CD4-positive, alpha-beta T cell treated with Interleukin-12 subunit alpha and Interleukin-12 subunit beta, for 1 hour (primary cell): ENCODE measurements around the gene ENTHD1.
"Not testable (repeated sequence)": the region's sequence is repeated elsewhere in the genome, so short reads cannot be mapped to it uniquely, and the experiment has no call there.

Source experiments
- DNase-seq: peaks from one replicate; pipeline ENCODE4 v3.0.0-alpha.2; 2020

ENTHD1 gene

DNA sequence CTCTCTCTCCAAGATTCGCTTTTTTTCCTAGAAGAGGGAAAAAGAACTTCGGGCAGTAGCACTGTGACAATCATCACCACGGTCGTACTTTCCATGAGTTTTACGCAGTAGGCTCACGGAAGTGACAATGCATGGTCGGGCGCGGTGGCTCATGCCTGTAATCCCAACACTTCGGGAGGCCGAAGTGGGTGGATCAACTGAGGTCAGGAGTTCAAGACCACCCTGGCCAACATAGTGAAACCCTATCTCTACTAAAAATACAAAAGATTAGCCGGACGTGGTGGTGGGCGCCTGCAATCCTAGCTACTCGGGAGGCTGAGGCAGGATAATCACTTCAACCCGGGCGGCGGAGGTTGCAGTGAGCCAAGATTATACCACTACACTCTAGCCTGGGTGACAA lies 30.7 kb upstream of the ENTHD1 start:
- no peak for DNase-seq

DNA sequence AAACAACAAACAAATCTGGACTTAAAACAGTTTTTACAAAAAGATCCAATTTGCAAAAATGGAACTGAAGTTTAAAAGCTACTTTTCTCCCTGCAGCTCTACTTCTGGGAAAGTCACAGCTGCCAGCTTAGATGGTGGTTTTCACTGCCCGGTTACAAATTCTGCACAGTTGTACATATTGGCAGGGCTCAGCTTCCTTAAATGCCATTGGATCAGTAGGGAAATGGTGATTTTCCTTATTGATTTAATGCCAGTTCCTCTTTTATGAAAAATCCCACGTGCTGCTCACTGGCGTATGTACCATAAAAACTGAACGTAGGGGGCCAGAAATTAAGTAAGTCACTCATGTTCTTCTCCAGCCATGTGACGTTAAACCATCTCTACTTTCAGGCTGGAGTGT lies 30.1 kb upstream of the ENTHD1 start:
- no peak for DNase-seq

DNA sequence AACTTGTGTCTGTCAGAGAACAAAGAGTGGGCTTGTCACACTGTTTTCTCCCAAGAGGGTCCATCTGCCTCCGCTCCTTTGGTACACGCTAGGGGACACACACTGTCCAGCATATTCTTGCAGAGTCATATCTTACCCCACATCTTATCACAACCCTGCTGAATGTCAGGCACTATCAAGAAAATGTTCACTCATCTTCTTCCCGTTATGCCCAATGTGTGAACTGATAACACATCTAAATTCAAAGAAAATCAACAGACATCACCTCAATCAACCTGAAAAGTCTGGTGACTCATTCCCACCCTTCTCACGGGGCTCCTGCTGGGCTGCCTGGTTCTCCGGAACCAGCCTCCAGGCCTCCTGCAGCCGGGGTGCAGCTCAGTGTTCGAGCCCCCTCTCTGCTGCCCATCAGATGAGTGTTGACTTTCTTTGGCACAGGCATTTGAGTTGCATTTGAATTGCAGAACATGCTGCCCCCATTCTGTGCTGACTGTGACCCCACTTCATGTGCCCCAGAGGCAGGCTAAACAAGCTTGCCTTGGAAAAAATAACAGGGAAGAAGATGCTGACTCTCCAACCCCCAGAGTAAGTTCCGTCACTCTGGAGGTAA lies 26.7 kb upstream of the ENTHD1 start:
- DNase-seq: peak; percentile 63

DNA sequence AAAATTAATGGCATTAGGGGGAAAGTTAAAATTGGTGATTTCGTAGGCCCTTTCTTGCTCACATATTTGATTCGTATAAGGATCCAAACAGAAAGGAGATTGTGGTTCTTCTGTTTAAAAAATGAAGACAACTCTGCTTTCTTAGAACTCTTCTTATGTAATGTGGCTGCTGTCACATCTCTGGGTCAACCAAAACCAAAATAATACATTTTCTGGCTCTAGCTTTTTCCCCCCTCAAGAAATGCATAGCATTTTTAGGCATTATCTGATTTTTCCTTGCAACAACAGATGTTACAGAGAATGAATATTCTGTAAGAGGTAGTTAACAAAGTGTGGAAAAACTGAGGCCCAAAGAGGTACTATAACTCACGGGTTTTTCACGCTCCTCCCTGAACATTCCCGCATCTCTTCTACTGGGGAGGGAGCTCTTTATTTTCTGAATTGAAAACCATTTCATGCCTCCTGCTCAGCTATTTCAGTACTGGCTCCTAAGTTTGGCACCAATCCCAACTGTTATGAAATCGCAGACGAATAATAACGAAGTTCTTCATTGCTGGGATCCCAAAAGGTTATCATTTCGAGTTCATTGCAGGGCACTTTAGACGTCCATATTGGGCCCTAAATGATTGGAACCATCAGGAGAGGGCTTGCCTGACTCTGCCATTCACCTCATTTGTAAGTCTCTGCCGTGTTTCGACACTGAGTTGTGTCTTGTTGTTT lies 24.4 kb upstream of the ENTHD1 start:
- no peak for DNase-seq

DNA sequence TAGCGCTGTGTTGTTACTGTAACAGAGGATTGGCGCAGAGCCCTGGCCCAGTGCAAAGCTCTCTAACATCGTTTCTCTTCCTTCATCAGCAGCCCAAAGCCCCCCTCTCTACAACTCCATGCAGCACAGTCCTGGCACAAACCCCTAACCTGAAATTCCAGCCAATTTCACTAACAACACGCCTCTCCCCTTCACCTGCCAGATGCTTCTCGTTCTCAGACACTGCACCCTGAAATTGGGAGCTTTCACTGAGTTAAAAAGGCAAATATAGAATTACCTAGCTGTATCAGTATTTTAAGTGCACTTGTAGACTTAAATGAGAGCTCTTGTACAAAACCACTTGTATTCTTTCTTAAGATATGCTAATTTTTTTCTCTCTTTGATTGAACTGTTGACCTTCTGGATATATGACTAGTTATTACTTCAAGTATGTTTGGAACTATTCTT lies 23.7 kb upstream of the ENTHD1 start:
- no peak for DNase-seq

DNA sequence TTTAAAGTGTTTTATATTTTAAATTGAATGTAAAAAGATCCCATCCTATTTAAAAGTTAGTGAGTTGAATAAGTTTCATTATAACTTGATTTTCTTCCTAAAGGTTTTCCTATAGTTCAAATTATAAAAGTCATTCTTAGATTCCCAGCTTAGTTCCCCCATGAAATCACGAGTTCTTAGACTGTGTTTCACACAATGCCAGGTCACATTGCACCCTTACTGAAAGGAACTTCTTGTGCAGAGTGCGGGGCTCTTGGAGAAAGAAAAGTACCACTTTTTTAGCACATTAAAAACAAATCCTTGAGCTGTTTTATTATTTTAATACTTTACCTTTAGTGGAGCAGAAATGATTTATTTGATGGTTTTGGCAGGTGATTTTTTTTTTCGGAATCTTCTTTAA lies 22.9 kb upstream of the ENTHD1 start:
- no peak for DNase-seq

DNA sequence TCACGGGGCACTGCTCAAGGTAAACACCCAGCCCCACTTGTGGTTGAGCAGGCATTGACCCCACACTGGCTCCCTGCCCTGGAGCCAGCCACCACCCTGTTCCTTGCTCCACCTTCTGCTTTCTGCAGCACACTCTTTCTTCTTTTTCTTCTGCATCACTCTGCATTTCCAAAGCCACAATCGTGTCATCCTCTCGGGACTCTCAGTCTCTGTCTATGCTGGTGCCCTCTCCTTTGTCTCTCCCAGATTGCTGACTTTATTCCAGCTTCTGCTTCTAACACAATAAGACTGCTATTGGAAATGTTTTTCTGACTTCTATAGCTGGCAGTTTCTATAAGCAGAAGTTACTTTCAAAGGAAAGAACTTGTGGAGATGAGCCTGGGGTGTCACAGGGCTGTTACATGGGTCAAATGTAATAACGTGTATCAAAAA lies 21.8 kb upstream of the ENTHD1 start:
- DNase-seq: no peak

DNA sequence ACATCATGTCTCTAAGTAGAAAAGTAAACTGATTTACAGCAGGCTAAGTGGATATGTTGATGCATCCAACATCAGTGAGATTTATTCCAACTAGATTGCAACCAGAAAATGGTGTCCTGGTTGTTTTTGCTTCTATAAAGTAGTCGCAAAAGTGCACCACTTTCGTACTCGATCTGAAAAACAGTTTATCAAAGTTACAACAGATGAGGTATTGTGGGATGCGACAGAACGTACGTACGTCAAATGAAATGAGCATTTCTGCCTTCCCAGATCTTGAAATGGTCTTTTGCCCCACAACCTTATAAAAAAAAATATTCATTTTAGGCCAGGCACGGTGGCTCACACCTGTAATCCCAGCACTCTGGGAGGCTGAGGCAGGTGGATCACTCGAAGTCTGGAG lies 21.0 kb upstream of the ENTHD1 start:
- no peak for DNase-seq

DNA sequence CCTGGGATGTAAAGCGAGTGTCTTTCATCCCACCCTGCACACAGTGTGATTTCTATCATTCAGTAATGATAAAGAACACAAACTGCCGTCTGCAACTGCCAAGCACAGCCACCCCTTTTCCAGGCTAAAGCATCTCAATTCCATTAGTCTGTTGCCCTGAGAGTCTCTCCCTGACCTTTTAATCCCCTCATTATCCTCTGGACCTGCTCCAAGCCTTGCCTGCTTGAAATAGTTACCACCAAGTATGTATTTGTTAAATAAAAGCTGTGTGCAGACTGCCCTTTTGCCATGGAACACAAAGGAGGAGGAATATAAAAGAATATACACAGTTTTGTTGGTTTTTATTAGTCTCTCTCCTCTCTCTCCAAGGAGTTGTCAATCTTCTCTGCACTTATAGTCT lies 20.3 kb upstream of the ENTHD1 start:
- DNase-seq: no peak

DNA sequence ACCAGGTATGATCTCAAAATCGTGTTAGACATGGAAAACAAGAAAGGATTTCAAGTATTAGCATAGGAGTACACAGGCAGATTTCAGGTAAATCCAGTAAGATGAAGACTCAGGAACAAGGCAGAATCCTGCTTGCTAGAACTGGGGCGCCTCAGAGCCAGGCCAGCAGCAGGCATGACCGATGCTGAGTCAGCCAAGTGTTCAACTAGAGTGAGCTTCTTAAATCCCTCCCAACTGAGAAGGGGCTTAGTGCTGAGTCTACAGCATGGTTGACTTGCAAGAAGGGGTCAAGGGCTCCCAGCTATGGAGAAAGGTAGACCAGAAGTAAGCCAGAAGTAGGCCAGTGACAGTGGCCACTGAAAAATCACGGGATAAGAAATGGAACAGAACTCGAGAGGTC lies 19.8 kb upstream of the ENTHD1 start:
- DNase-seq: no peak

DNA sequence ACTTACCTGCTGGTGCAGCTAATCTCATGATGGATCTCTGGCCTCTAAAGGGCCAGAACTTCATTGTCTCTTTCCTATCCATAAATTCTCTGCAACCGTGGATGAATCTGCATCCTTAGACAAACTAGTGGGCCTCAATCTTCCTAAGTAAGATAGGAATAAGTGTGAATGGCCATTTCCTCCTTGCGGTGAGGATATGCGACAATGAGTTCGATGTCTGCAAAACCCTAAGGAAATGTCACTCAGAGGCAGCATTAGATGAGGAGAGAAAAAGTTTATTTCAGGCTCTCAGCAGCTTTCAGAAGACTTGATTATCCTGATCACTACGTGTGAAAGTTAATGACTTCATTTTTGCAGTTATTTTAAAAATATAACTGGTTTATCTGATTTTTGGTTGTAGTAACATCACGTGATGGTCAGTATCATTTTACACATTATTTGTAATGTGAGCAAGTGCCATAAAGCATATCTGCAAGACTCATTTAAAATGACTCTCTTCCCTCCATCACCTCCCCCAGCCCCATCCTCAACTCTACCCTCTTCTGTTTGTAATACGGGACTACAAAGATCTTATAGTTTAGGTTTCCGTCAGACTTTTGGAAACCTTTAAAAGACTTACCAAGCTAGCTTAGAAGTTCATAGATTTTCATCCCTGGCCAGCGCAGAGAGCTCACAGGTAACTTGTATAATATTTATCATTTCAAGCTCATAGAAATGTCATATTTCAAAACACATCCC lies 17.5 kb upstream of the ENTHD1 start:
- no peak for DNase-seq

DNA sequence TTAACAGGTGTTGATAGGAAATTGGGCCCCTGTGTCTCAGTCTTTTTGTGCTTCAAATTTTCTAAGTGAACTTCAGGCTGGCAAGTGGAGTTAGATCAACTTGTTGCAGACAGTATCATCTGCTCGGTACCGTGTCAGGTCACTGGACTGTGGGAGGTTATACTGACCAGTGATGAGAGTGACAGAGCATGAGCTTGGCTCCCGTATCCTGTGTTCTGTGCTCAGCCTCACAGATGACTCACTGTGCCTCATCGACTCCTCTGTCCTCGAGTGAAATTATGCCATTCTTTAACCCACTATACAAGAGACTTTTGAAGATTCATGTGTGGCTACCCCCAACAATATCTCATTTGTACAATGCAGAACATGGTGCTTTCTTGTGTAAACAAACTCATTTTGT lies 15.2 kb upstream of the ENTHD1 start:
- peak; percentile 52 for DNase-seq

DNA sequence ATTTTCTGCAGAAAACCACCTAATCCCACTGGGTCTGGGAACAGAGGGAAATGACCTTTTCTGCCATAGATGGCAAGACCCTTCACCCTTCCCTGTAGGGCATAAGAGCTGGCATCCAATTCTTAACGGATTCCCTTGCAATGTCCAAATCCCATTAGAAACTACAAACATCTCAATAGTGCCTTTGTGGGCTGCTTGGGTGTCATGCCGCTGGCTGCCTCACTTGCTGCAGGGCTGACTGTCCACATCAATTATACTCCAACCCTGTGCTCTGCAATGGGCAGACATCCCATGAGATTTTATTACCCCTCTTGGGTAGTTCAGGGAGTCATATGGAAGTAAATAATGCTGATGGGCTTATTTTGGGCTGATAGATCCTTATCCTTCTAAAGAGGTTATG lies 14.6 kb upstream of the ENTHD1 start:
- no peak for DNase-seq

DNA sequence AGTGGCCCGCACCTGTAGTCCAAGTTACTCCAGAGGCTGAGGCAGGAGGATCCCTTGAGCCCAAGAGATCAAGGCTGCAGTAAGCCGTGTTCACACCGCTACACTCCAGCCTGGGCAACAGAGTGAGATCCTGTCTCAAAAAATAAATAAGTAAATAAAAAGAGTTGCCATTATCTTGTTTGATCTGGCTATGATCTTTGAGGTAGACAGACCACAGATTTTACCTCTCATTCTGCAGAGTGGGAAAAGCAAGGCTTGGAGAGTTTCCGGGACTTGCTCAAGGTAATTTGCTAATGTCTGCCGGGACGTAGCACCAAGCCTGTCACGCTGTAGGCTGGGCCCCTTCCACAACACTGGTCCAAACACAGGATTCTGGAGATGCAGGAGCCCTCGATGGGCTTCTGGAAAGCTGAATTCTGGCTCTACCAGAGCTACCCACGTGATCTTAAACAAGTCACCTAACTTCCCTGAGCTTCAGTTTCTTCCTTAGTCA lies 14.1 kb upstream of the ENTHD1 start:
- DNase-seq: peak; percentile 55

DNA sequence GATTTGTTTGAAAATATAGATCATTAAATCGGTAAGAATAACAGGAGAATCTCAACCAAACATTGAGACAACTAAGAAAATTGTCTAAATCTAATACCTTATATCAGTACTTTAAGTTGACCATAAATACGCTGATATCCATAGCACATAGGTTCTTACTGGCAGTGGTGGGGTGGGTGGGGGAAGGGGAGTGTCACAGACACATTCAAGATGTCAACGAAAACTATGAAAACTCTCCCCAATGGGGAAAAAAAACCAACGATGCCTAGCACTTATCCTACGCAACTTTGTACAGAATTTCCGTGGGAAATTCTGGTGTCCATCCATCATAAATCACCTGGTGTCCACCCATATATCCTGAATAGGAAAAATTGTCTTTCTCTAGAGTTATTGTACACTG lies 13.5 kb upstream of the ENTHD1 start:
- DNase-seq: no peak

DNA sequence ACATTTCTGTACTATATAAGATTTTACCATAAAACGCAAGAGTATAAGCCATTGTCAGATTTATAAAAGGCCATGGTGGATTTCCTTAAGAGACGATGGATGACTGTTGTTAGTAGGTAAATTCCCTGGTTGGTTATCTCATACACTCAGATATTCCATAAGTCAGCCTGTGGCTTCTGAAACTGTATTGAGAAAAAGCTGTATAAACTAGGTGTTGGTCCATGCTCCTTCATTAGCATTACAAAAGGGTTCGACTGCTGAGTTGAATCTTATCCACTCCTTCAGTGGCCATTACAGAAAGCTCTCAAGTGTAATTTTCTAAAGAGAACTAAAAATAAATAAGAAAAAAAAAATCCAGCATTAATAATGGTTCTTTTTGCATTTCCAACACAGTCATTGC lies 12.6 kb upstream of the ENTHD1 start:
- DNase-seq: no peak

DNA sequence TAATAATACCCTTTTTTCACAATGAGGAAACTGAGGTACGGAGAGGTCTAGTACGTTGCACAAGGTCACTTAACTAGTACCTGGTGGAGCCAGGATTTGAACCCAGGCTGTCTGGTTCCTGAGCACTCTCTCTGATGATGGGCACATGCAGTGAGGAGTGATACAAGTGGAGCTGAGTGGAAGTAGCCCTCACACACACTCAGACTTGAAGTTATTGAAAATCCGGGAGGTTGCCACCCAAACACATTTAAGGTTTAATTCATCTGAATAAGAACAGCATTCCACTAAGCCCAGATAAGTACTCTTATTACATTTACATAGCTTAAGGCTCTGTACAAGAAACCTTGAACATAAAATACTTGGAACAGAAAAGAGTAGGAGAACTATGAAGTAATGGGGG lies 12.1 kb upstream of the ENTHD1 start:
- no peak for DNase-seq

DNA sequence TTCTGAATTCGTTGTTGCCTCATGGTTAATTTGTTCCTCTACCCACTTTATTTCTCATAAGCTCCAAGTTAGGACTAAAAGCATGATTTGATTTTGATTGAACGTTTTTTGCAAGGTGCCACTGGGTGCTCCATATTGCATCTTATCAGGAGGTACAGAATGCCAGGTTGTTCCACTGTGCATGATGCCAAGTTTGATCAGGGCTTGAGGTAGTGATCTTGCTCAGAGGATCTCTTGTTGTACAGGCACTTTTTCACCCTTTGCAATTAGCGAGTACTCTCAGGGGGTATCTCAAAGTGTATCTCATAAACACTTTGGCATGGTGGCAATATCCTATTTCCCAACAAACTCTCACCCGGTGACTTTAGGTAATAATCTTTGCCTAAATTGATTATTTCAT lies 11.3 kb upstream of the ENTHD1 start:
- DNase-seq: no peak

DNA sequence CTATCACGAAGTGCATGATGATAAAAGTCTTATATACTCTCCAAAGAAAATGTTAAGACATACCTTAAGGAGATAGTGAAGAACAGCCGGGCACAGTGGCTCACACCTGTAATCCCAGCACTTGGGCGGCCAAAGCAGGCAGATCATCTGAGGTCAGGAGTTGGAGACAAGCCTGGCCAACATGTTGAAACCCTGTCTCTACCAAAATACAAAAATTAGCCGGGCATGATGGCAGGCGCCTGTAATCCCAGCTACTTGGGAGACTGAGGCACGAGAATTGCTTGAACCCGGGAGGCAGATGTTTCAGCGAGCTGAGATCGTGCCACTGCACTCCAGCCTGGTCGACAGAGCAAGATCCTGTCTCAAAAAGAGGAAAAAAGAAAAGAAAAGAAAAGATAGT lies 10.5 kb upstream of the ENTHD1 start:
- DNase-seq: not testable (repeated sequence)

DNA sequence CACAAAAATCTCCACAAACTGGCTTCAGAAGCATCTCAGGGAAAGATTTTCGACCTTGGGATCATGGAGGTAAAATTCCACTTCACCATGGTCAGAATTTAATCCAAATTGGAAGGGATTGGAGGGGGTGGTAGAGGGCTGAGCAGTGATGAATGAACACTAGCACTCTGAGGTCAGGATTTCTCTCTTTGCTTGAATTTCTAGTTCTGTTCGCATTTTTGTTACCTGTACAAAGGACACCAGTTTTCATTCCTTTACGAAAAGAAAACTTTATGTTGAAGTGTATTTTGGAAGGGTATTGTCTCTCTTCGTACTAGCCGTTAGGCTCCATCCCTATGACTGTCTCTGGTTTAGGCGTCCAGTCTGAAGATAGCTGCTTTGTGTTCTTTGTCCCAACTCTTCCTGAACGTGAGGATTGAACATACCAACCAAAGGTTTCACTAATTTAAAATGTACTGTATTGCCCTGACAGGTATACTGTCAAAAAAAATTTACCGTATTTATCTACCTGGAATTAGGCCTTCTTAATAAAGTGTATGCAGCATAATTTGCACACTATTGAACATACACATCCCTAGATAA lies 8.1 kb upstream of the ENTHD1 start:
- no peak for DNase-seq

DNA sequence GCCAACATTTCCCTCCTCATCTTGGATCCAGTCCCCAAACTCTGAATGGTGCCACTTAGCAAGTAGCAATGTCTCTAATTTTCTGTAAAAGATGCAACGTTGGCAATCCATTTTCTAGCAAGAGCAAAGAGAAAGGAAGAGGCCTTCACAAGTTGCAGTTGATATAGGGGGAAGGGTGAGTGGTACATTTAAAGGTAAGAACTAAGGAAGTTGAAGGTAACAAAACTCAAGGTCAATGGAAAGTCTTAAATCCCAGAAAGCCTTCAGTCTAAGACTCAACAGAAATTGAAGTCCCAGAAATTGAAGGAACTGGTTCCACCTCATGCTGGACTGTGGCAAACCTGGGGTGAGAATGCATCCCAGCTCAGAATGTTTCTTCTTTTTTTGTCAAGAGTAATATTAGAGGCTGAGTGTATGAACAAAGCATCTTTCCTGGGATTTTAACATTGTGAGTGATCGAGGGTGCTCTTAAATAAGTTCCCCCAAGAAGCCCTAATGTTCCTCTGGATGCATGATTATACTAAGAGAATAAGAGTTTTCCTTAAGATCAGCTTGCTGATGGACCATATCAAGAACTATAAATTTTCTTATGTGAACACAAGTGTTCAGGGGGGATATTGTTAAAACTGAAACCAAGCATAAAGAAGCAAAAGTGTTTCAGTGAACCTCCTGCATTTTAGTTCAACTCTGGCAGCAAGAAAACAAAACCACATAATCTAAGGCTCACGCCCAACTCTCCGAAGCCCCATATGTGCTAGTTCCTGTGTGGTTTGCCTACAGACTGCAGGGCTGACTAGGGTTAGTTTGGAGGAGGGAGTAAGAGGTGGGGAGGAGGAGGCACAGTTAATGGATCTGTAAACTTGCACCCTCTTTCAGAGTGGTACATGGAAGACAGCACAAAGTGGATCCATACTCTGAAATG lies 7.0 kb upstream of the ENTHD1 start, which contains the start of gene GRAP2:
Gene GRAP2 (plus strand): TSS at position 779 of the 922 bp plus-strand sequence. CDS start 46,023 bp downstream, outside the sequence.
- peak; percentile 86 for DNase-seq

DNA sequence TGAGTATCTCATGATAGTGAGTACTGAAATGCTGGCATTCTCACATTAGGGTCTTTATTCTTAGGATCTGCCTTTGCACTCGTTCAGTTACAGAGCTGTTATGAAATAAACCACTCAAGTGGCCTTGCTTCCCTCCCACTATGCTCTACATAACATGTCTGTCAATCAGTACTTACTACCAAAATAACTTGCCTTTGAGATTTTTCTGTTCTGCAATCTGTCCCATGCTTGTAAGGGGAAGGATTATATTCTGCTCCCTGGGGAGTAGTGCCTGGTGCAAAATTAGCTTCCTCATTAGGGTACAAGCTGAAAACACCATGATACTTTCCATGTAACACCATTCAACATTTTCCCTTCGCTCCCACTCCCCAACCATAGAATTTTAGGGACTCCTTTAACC lies 5.4 kb upstream of the ENTHD1 start:
- DNase-seq: no peak
